Lower leg skin (tissue), 3 donors: ENCODE data around the gene ESPN.

Source experiments
- CTCF ChIP-seq, 3 donors: fragments of 450-650 bp; IDR thresholded peaks; one replicate each; pipeline ENCODE4 v1.5.1; 2016; ENCODE audit warnings: antibody characterized with exemption in 3 of 3, mild to moderate bottlenecking in 3 of 3, moderate library complexity in 2 of 3
- POLR2A ChIP-seq, 2 donors: fragments of 450-650 bp; IDR thresholded peaks; one replicate each; pipeline ENCODE4 v1.6.1; 2016 to 2017; ENCODE audit warnings: antibody characterized with exemption in 2 of 2, mild to moderate bottlenecking in 1 of 2, moderate library complexity in 1 of 2

DNA sequence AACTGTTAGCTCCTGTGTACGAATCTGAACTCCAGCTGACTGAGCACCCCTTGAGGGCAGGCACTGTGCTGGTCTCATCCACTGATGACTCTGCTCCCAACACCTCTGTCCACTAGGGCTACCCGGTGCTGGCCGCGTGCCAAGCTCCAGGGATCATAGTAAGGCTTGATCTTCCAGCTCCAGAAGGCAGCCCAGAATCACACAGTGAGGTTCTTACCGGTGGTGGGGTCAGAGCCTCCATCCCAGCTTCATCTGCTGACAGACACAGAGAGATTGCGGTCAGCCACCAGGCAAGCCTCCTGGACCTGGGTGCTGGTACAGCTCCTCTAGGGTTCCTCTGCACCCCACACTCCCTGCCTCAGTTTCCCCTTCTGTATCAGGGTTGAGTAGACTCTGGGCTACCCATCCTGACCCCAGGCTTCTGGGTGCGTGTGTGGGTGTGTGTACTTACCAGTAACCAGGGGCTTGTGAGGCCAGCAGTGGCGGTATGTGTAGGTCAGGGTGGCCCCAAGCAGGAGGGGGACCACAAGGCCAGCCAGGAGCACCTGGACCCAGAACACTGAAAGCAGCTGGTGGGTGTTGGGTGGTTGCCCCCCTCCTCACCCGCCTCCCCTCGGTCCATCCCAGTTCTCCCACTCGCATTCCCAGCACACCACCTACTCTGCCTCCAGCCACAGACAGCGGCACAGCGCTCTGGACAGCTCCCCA lies 38.0 kb downstream of the ESPN start:
- TF ChIP-seq CTCF (IDR thresholded peaks at IDR 0.05) (no peak), POLR2A (IDR thresholded peaks at IDR 0.05) (no peak)
